WI38 (cell line): ENCODE data around the gene ANKRD24.
"Not testable (repeated sequence)": the region's sequence is repeated elsewhere in the genome, so short reads cannot be mapped to it uniquely, and the experiment has no call there.

Experiments
- H3K4me3 ChIP-seq: 2 replicates; pipeline ENCODE4 v1.5.1; 2011; ENCODE audit warnings: low read depth, mild to moderate bottlenecking, control low read depth, low read length
- TF ChIP-seq, protein P1 (sequence below): IDR thresholded peaks from 2 replicates; pipeline ENCODE4 v1.5.1; 2012; ENCODE audit warnings: low read depth, mild to moderate bottlenecking, control low read depth, low read length

ANKRD24 gene

DNA sequence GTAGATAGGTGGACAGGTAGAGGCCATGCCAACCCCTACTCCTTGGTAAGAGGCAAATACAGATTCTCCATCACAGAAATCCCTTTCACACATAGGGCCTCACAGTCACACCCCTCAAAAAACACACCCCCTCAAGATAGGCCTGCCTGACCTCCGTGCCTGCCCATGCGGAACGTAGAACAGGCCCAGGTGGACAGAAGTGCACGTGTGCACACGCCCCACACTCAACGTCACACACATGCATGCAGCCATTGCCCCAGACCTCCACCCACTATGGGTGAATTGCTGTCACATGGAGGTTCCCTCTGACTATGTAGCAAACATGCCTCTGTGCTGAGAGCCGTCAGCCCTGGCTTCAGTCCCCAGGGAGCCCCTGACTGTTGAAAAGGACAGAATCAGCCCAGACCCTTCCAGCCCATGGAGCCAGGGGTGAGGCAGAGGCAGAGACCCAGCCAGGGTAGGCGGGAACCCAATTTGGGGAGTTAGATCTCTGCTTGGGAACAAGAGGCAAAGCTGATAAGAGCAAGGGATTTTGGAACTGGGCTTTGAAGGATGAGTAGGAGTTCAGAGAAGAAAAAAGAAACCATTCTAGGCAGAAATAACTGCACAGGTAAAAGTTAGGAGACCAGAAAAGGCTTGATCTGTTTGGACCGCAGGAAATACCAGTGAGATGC is 3.1 kb downstream of the ANKRD24 start:
- TF ChIP-seq, protein P1, sequence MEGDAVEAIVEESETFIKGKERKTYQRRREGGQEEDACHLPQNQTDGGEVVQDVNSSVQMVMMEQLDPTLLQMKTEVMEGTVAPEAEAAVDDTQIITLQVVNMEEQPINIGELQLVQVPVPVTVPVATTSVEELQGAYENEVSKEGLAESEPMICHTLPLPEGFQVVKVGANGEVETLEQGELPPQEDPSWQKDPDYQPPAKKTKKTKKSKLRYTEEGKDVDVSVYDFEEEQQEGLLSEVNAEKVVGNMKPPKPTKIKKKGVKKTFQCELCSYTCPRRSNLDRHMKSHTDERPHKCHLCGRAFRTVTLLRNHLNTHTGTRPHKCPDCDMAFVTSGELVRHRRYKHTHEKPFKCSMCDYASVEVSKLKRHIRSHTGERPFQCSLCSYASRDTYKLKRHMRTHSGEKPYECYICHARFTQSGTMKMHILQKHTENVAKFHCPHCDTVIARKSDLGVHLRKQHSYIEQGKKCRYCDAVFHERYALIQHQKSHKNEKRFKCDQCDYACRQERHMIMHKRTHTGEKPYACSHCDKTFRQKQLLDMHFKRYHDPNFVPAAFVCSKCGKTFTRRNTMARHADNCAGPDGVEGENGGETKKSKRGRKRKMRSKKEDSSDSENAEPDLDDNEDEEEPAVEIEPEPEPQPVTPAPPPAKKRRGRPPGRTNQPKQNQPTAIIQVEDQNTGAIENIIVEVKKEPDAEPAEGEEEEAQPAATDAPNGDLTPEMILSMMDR, result no peak
- no peak overlapping the region for H3K4me3 ChIP-seq

DNA sequence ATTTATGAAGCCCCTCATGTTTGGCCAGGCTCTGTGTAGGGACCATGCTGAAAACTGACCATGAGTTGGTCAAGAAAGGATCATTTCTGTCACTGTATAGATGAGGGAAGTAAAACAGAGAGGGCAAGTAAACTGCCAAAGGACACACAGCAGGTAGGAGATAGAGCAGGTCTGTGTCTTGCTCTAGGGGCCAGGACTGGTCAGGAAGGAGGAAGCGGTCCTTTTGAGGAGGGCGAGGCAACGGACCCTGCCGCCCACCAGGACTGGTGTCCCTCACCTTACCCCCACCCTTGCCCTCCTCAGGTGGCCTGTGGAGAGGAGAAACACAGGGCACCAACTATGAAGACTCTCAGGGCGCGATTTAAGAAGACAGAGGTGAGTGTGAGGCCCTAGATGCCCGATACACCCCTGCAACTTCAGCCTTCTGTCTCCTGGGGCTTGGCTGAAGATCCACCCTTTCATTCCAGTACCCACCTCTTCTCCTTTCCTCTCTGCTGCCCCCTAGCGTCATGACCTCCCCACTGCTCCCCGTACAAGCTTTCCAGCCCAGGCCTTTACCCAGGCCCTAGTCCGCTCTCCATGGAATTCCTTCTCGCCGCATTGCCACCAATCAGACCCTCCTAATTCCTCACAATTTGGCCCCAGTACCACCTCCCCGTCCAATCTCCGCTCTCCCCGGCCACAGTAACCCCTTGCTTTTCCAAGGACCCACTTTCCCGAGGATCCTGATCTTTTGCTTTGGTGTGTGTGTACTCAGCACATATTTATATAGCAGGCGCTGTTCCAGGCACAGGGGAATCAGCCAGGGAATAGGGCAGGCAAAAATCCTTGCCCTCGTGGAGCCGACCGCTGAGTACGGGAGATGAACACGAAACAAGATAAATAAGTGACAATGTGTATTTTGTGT is 3.9 kb downstream of the ANKRD24 start:
- no peak overlapping the region for H3K4me3 ChIP-seq
- TF ChIP-seq, protein P1, result peak; percentile 88

DNA sequence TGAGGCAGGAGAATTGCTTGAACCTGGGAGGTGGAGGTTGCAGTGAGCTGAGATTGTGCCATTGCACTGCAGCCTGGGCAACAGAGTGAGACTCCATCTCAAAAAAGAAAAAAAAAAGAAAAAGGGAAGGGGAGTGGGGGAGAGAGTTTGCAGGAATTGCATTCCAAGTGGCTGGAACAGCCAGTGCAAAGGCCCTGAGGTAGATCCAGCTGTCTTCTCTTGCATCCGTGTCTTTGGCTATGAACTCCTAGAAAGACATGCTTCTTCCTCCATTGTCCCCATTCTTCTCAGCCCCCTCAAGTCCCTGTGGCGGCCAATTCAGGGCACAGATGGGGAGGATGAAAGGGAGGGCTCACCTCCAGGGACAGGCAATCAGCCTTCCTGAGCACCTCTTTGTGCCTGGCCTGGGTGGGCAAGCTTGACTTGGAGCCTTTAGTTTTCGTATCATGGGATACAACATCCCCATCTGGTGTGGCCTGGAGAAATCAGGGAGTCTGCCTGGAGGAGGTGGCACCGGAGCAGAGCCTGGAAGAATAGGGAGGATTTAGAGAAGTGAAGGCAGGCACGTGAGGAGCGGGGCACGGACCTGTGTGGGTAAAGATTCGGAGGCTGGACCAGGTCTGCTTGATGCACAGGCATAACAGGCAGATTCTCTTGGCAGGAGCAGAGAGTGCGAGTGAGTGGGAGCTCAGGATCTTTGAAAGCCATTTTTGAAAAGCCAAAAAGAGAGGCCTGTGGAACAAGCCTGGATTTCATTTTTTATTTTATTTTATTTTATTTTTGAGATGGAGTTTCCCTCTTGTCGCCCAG is 5.0 kb downstream of the ANKRD24 start:
- H3K4me3 ChIP-seq, result no peak overlapping the region
- TF ChIP-seq, protein P1, result no peak

DNA sequence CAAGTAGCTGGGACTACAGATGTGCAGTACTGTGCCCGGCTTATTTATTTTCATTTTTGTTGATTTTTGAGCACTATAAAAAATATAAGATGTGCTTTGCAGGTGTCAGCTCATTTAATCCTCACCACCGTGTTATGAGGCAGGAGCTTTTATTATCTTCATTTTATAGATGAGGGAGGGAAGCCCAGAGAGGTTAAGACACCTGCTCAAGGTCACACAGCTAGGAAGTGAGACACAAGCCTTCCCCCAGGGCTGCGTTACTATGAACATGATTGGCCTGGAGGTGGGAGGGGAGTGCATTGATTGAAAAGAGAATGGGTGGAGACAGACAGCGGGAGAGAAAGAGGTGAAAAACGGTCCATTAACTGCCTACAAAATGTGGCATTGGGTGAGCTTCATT is 7.2 kb downstream of the ANKRD24 start:
- TF ChIP-seq, protein P1, result no peak
- no peak overlapping the region for H3K4me3 ChIP-seq

DNA sequence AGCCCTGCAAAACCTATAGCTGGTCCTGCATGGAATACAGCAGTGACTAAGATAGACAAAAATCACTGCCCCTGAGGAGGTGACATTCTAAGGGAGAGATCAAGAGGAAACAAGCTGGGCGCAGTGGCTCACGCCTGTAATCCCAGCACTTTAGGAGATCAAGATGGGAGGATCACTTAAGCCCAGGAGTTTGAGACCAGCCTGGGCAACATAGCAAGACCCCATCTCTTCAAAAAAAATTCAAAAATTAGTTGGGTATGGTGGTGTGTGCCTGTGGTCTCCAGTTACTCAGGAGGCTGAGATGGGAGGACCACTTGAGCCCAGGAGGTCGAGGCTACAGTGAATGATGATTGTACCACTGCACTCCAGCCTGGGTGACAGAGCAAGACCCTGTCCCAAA is 10.0 kb downstream of the ANKRD24 start:
- H3K4me3 ChIP-seq, result not testable (repeated sequence)

DNA sequence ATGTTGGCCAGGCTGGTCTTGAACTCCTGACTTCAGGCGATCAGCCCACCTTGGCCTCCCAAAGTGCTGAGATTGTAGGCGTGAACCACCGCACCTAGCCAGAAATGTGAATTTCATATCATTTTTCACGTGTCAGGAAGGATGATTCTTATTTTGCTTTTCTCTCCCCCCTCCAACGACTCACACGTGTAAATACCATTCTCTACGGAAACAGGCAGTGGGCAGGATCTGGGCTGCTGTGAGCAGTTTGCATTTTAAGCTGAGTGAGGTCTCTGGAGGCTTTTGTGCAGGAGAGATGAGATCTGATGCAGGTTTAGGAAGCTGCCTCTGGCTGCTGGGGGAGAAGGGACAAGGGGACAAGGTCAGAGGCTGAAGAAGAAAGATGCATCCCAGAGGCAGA is 11.9 kb downstream of the ANKRD24 start:
- TF ChIP-seq, protein P1, result no peak
- H3K4me3 ChIP-seq, result no peak overlapping the region

DNA sequence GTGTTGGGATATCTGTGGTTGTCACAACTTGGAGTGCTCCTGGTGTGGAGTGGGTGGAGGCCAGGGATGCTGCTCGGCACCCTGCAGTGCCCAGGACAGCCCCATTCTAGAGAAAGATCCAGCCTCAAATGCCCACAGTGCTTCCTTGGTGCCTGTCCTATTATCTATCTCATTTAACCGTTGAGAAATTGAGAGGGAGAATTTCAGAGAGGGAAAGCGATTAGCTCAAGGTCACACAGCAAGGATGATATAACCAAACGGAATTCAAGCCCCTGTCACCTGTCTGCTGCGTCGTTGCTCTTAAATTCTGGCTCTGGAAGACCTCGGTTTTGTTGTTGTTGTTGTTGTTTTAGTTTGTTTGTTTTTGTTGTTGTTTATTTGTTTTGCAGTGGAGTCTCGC is 13.5 kb downstream of the ANKRD24 start:
- H3K4me3 ChIP-seq, result no peak overlapping the region

More for the DNA sequence above, 13.5 kb downstream of the ANKRD24 start:
- TF ChIP-seq, protein P1, result no peak
